Body of pancreas (tissue), 4 donors: ENCODE results near the gene REXO1.

ENCODE experiments used
- CTCF ChIP-seq, 7 experiments: fragments of 450-650 bp in 4 of 7; fragments of 200-600 bp in 3 of 7; sonication (generic) in 3 of 7; IDR thresholded peaks; one replicate each; pipeline ENCODE4 v1.5.1; 2016 to 2019; ENCODE audit warnings: antibody characterized with exemption in 7 of 7
- POLR2A ChIP-seq, 3 donors: fragments of 450-650 bp; IDR thresholded peaks; one replicate each; pipeline ENCODE4 v1.6.1; 2016; ENCODE audit warnings: antibody characterized with exemption in 3 of 3, mild to moderate bottlenecking in 2 of 3

GRCh38 chr19:1815605-1816529, 32.4 kb downstream of the REXO1 start:
- TF ChIP-seq CTCF (IDR thresholded peaks at IDR 0.05) (no peak), POLR2A (IDR thresholded peaks at IDR 0.05) (no peak)
